Measurements from ENCODE around the gene UBE2E2. TPM values are rescaled to one million over a fixed set of nuclear protein-coding genes. Genes with fewer than 3 reads are reported as not detected.

UBE2E2 gene
- total RNA-seq, 1 donor from 2014 or later: 28.7 TPM

GRCh38 chr3:23459889-23460546 lies 256.9 kb downstream of the UBE2E2 start:
- Histone ChIP-seq H3K27me3 (ENCODE audit: control insufficient read depth, insufficient read depth, low read length) (no peaks in the 10 kb centered on the region), H3K36me3 (ENCODE audit: control insufficient read depth, insufficient read depth, low read length) (no peaks in the 10 kb centered on the region), H3K4me3 (ENCODE audit: low read depth, low read length) (no peak overlapping the region)
- TF ChIP-seq CTCF (IDR thresholded peaks at IDR 0.05; ENCODE audit: insufficient read depth, low read length, poor library complexity, severe bottlenecking): no peak
- no peak for DNase-seq (ENCODE audit: low read depth)

GRCh38 chr3:23461069-23461468 lies 257.9 kb downstream of the UBE2E2 start:
- no peak for DNase-seq (ENCODE audit: low read depth)
- no peak overlapping the region for H3K4me3 ChIP-seq (ENCODE audit: low read depth, low read length)
- no peak for TF ChIP-seq CTCF (IDR thresholded peaks at IDR 0.05; ENCODE audit: insufficient read depth, low read length, poor library complexity, severe bottlenecking)
- no peaks in the 10 kb centered on the region for H3K36me3 ChIP-seq (ENCODE audit: control insufficient read depth, insufficient read depth, low read length)
- H3K27me3 ChIP-seq (ENCODE audit: control insufficient read depth, insufficient read depth, low read length): no peaks in the 10 kb centered on the region

- H3K27me3 ChIP-seq (ENCODE audit: control insufficient read depth, insufficient read depth, low read length): no peaks in the 10 kb centered on the region
- H3K4me3 ChIP-seq (ENCODE audit: low read depth, low read length): no peak overlapping the region
- no peak for DNase-seq (ENCODE audit: low read depth)
- no peak for TF ChIP-seq CTCF (IDR thresholded peaks at IDR 0.05; ENCODE audit: insufficient read depth, low read length, poor library complexity, severe bottlenecking)
- H3K36me3 ChIP-seq (ENCODE audit: control insufficient read depth, insufficient read depth, low read length): no peaks in the 10 kb centered on the region
Measured at GRCh38 chr3:23463791-23464190, 260.7 kb downstream of the UBE2E2 start.

GRCh38 chr3:23465569-23465968 lies 262.4 kb downstream of the UBE2E2 start:
- no peaks in the 10 kb centered on the region for H3K36me3 ChIP-seq (ENCODE audit: control insufficient read depth, insufficient read depth, low read length)
- no peak for DNase-seq (ENCODE audit: low read depth)
- TF ChIP-seq CTCF (IDR thresholded peaks at IDR 0.05; ENCODE audit: insufficient read depth, low read length, poor library complexity, severe bottlenecking): no peak
- H3K27me3 ChIP-seq (ENCODE audit: control insufficient read depth, insufficient read depth, low read length): no peaks in the 10 kb centered on the region
- H3K4me3 ChIP-seq (ENCODE audit: low read depth, low read length): no peak overlapping the region

- no peaks in the 10 kb centered on the region for H3K27me3 ChIP-seq (ENCODE audit: control insufficient read depth, insufficient read depth, low read length)
- no peak overlapping the region for H3K4me3 ChIP-seq (ENCODE audit: low read depth, low read length)
- DNase-seq (ENCODE audit: low read depth): no peak
- TF ChIP-seq CTCF (IDR thresholded peaks at IDR 0.05; ENCODE audit: insufficient read depth, low read length, poor library complexity, severe bottlenecking): no peak
- H3K36me3 ChIP-seq (ENCODE audit: control insufficient read depth, insufficient read depth, low read length): no peaks in the 10 kb centered on the region
Measured at GRCh38 chr3:23468203-23468602, 265.1 kb downstream of the UBE2E2 start.

Data from kidney epithelial cell (primary cell).